ENCODE results near the gene POT1. TPM values are rescaled to one million over a fixed set of nuclear protein-coding genes. Genes with fewer than 3 reads are reported as not detected.

Gene POT1
- total and polyA plus RNA-seq, 2 of the 4 experiments (the other 2 are of a cell fraction): 12.7 to 28.5 TPM

DNA sequence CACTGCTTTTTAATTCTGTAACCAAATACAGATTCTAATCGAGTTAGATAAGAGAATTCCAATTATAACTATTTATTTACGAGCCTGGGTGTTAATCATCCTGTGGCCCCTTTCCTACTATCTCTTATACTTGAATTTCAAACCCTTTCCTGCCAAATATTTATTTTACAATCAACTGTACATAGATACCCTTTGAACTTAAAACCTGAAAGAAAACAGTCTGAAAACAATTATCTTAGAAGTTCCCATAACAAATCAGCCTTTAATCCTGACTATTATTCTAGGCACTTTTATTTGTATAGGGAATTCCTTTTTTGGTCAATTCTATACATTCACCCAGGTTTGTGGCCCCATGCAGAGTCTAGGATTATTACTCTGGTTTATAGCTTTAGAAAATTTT is 153.5 kb downstream of the POT1 start:
- no peak overlapping the region for H4K5ac ChIP-seq (ENCODE audit: low read depth, low read length)
- H2BK120ac ChIP-seq (ENCODE audit: low read depth, low read length): no peak overlapping the region
- H3K4ac ChIP-seq (ENCODE audit: low read depth, low read length): no peak overlapping the region
- no peaks in the 10 kb centered on the region for H3K79me1 ChIP-seq (ENCODE audit: low read depth in 1 of 2, low read length in 2 of 2)
- no peak overlapping the region for H3K23ac ChIP-seq (ENCODE audit: low read depth, low read length)
- H3K9me3 ChIP-seq (ENCODE audit: control insufficient read depth, insufficient read depth, low read length): no peaks in the 10 kb centered on the region
- no peak overlapping the region for H3K27ac ChIP-seq (ENCODE audit: insufficient read depth, low read length)
- no peak overlapping the region for H2BK20ac ChIP-seq (ENCODE audit: low read depth, low read length)
- no CpG with 5 or more reads among the region's 2 CpGs for WGBS, 2 experiments (ENCODE audit: extremely low coverage in 2 of 2, insufficient read length in 1 of 2)
- BruUV-seq (replicated peaks): no TSS peak
- H3K27me3 ChIP-seq (ENCODE audit: control insufficient read depth, insufficient read depth, low read length): no peaks in the 10 kb centered on the region
- no peak for TF ChIP-seq NFE2L2 (IDR thresholded peaks at IDR 0.05; ENCODE audit: low read depth, low read length)
- TF ChIP-seq FOS (IDR thresholded peaks at IDR 0.05; ENCODE audit: low read depth, low read length): no peak
- no peak for TF ChIP-seq MAZ (IDR thresholded peaks at IDR 0.05; ENCODE audit: borderline replicate concordance, low read depth, low read length)
- TF ChIP-seq RAD21 (IDR thresholded peaks at IDR 0.05; ENCODE audit: low read length): no peak
- TF ChIP-seq CHD1 (IDR thresholded peaks at IDR 0.05; ENCODE audit: low read depth, low read length): no peak
- no peak for TF ChIP-seq SMC3 (IDR thresholded peaks at IDR 0.05; ENCODE audit: low read depth, low read length)
- intact Hi-C loops (cut with micrococcal nuclease): no loop called here
- in situ Hi-C loops (cut with MboI; ENCODE audit: low sequenced_read_pairs): no loop called here
- no peak overlapping the region for H4K91ac ChIP-seq (ENCODE audit: insufficient read depth, low read depth, low read length)
- H3K14ac ChIP-seq (replicated peaks; ENCODE audit: low read depth, low read length): no peak overlapping the region
- H3K4me3 ChIP-seq (ENCODE audit: insufficient read depth, low read depth, low read length): no peak overlapping the region
- no peak overlapping the region for H2BK5ac ChIP-seq (ENCODE audit: low read depth, low read length, poor library complexity, severe bottlenecking)
- H2AFZ ChIP-seq (replicated peaks; ENCODE audit: low read length, poor library complexity): no peak overlapping the region
- dilution Hi-C loops (cut with HindIII; ENCODE audit: low sequenced_read_pairs, unreplicated experiment): no loop called here
- H4K20me1 ChIP-seq (ENCODE audit: insufficient read depth, low read length): no peaks in the 10 kb centered on the region
- no peak overlapping the region for H2AK9ac ChIP-seq (replicated peaks; ENCODE audit: low read depth, low read length, poor library complexity)
- H3K56ac ChIP-seq (ENCODE audit: extremely low read depth, insufficient read depth, low read length): no peak overlapping the region
- DNase-seq (no peak), ATAC-seq (ENCODE audit: low read depth) (no peak)
- 0 out of 2 replicates have a peak, but pooled peaks cover 2% of the 10 kb centered on the region for H3K4me1 ChIP-seq (ENCODE audit: control insufficient read depth, insufficient read depth, low read length)
- H3K9ac ChIP-seq (ENCODE audit: low read depth, low read length): no peak overlapping the region
- H3K18ac ChIP-seq (ENCODE audit: low read depth, low read length): no peak overlapping the region
- no peaks in the 10 kb centered on the region for H3K9me1 ChIP-seq (ENCODE audit: insufficient read depth, low read length)
- no peak overlapping the region for H2BK15ac ChIP-seq (ENCODE audit: low read depth, low read length)
- H4K8ac ChIP-seq (ENCODE audit: low read depth in 2 of 2, low read length in 2 of 2): no peak overlapping the region
- no peak overlapping the region for H3K4me2 ChIP-seq (ENCODE audit: low read depth, low read length)
- no peak overlapping the region for H2AK5ac ChIP-seq (ENCODE audit: low read depth, low read length)
- ChIA-PET CTCF (interaction anchor here (1.0 to 1.5 kb wide), 2 partner anchors 10 to 621 kb away, joined by 3 to 11 read pairs; partner anchors contain the start of gene GPR37), POLR2A (ENCODE audit: unreplicated experiment) (no interaction called here)
- no peaks in the 10 kb centered on the region for H3K36me3 ChIP-seq (ENCODE audit: control insufficient read depth, insufficient read depth, low read length)

Measured in IMR-90 (cell line).